ENCODE data around the gene ROCK2.

ROCK2 gene

GRCh38 chr2:11344342-11344955 is at the start of gene ROCK2:
Gene ROCK2, minus strand, starts transcription at chr2:11344636. Its CDS starts 500 bp downstream, at chr2:11344136.
- DNase-seq, result peak; percentile 78

- DNase-seq, result no peak
Measured at GRCh38 chr2:11393711-11394236, 49.3 kb upstream of the ROCK2 start.

DNA sequence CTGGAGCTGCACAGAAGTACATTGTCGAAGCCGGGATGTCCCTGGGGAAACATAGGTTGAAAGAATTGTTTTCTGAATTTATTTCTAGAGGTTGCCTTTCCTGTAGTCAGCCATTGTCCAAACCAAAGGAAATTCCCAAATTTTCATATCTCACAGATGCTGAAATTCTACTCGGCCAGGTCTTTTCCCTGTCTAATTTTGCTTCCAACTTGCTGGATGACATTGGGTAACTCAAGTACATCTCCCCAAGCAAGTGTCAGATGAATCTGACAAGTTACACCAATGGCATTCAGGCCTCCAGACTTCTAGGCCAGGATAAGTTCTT is 47.5 kb upstream of the ROCK2 start:
- DNase-seq, result no peak

- DNase-seq, result no peak
Measured at GRCh38 chr2:11390399-11390658, 45.9 kb upstream of the ROCK2 start.

GRCh38 chr2:11389551-11390398 is 45.3 kb upstream of the ROCK2 start:
- peak; percentile 83 for DNase-seq

DNA sequence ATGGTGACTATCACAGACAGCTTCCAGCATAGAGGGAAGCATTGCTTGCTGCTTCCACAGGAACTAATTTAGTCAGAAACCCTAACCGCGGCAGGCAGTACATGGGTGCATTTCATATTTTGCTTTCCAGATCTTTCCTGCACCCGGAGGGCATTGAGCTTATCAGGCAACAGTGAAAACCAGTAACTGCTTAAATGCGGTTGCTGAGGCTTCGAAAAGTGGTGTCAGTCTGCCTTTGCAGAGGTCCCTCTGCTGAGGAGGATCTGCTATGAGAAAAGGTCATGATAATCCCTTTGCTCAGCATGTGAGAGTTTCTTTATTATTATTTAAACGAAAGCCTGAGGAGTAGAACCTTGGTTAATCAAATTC is 44.6 kb upstream of the ROCK2 start:
- no peak for DNase-seq

- no peak for DNase-seq
Measured at GRCh38 chr2:11388262-11389051, 44.0 kb upstream of the ROCK2 start.

DNA sequence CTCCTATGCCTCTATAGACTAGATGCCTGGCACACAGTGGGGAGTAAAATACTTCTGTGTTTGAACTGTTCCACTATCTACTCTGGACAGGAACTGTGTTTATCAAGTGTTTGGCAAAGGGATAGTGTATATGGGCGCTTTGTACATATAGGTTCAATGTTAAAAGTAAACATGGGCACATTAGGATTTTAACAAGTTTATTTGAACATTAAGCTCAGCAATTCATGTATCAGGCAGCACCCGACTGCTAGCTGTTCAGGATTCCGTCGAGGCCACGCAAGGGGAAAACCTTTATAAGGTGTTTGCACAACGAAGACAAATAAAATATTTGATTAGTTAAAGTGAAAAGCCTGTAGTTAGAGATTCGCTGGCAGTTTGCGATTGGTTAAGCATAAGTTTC is 43.4 kb upstream of the ROCK2 start:
- no peak for DNase-seq

DNA sequence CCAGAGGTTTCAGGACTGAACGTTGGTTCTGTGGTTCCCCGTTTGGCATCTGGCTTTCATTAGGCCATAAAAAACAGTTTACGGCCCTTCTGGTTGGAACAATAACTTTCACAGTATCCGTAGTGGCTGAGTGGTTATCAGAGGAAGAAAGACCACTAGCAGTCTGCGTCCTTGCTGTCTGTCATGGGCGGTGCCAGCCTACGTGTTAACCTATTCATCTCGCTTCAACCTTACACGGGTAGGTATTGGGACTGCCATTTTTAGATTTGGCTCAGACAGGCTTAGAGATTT is 42.6 kb upstream of the ROCK2 start:
- DNase-seq, result no peak

- no peak for DNase-seq
Measured at GRCh38 chr2:11385847-11386246, 41.4 kb upstream of the ROCK2 start.

DNA sequence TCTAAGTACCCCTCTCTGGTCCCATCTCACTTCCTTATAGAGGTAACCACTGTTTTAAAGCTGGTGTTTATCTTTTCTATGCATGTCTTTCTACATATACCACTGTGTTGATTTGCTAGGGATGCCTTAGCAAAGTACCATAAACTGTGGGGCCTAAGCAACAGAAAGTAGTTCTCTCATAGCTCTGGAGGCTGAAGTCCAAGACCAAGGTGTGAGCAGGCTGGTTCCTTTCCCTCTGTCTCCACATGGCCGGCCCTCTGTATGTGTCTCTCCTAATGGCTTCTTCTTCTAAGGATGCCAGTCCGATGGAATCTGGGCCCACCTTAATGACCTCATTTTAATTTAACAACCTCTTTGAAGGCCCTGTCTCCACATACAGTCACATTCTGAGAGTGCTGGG is 40.8 kb upstream of the ROCK2 start:
- DNase-seq, result no peak

- DNase-seq, result no peak
Measured at GRCh38 chr2:11379558-11379957, 35.1 kb upstream of the ROCK2 start.

- no peak for DNase-seq
Measured at GRCh38 chr2:11377928-11378545, 33.6 kb upstream of the ROCK2 start.

DNA sequence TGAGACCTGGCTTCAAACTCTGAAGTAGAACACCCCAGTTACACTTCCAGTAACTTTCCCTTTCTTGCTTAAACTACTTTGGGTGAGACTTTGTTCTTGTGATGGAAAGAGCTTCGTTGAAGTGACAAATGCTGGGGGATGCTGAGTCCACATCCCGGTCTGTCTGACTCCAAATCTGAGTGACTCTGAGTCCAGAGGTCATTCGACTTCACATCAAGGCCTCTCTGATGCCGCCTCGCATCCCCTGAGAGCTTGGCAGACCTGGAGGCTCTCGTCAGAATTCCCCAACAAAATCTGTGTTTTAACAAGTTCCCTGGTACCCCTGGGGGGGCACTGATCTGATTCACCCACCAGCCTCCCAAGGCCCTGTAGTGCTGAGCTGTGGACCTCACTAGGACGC is 31.6 kb upstream of the ROCK2 start:
- DNase-seq, result no peak

DNA sequence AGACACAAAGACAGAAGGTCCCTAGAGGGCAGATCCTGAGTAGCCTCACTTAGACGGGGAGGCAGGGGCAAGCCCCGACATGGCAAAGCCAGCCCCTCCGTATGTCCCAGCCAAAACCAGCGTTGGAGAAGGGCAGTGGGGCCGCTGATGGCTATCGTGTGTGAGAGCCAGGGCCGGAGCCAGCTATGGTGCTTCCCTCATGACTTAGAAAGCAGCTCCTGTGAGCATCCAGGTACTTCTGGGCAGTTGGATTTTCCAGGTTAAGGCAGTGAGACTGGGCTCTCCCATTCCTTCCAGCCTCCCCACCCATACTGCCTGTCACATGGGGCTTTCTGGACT is 31.2 kb upstream of the ROCK2 start:
- DNase-seq, result no peak

DNA sequence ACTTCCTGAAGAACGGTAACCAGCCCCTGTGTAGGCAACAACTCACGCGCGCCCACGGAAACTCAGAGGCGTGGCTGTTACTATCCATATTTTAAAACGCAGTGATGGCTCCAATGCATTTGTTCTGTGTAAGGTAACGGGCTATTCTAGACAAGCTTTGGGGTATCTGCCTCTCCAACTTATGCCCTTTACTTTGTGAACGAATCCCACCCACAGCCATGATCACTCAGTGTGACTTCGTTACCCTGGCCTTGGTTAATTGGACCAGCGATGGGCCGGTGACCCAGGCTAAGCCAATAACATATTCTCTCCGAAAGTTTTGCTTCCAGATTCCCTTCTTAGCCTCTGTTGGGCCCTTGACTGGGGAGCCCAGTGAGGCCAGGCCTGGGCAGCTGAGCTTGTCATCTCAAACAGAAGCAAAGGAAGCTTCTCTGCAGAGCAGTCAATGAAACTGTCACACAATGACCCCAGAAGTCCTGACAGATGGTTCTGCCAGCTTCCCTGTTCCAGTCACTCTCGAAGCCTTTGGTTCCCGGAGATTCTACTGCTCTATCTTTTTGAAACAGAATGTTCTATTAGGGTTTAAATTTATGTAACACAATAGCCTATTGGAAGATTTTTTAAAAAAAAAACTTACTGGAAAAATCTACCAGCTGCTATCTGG is 30.7 kb upstream of the ROCK2 start:
- no peak for DNase-seq

DNA sequence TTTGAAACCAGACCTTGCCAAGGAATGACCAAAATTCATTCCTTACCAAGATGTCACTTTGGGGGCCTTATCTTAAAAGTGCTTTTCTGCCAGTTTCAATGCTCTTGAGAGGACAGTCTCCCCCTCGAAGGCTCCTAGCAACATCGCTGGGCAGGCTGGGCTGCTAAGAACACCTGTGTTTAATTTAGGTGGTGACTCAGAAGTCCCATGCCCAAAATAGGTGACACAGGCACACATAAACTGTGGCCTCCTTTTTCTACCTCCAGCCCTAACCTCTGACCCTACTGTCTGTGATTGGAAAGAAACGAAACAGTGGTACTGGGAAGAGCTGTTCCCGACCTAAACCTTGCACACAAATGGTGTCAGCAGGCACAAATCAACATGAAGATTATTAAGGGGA is 28.7 kb upstream of the ROCK2 start:
- no peak for DNase-seq

GRCh38 chr2:11371092-11371937 is 26.9 kb upstream of the ROCK2 start:
- DNase-seq, result no peak

DNA sequence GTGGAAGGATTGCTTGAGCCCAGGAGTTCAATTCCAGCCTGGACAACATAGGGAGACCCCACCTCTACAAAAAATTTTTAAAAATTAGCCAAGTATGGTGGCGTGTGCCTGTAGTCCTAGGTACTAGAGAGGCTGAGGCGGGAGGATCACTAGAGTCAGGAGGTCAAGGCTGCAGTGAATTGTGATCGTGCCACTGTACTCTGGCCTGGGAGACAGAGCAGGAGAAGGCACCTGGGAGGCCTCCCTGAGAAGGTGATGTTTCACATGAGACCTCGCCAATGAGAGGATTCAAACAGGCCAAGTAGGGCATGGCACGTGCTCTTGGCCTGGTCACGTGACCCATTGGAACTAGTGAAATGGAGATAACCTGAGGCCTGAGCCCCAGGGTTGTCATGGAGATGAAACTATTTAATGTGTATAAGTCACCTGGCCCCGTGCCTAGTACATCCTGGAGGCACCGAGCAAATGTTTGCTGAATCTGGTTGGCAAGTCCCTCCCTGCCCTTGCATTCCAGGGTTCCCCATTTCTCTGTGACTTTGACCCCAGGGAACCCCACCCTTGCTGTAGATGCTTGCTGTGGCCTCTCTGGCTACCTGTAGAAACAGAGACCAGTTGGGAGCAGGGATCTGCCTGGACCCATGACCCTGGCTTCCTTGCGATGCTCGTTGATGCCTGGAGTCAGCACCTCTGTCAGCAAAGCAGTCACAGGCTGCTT is 26.1 kb upstream of the ROCK2 start:
- no peak for DNase-seq

DNA sequence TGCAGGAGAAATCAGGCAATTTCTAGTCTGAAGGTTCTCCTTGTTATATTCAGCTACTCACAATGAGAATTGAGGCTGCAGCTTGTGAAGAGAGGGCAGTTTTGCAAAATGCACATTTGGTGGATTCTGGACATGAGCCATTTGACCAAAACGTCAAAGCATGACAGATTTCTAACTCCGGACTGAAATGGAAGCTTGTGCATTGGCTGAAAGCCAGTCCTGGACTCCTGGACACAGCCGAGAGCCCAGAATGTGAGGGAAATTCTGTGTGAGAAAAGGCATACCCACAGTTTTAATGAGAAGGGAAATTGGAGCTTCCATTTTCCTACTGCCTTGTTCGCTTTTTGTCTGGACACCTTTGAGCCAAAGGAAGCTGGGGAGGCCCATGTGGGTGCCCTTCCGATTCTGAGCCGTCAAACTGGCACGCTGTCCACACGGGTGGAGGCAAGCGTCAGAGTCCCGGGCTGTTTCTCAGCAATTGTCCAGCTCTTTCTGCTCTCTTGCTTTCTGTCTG is 23.7 kb upstream of the ROCK2 start:
- no peak for DNase-seq

GRCh38 chr2:11367170-11367730 is 22.8 kb upstream of the ROCK2 start:
- no peak for DNase-seq
